ENCODE measurements around the gene ARID4B. TPM values are rescaled to one million over a fixed set of nuclear protein-coding genes. Genes with fewer than 3 reads are reported as not detected.

The ARID4B gene
- total and polyA plus RNA-seq, 7 donors, result 8.1 to 41.7 (median 30.1) TPM

GRCh38 chr1:235280467-235280866 is 47.5 kb downstream of the ARID4B start:
- no peaks in the 10 kb centered on the region for H3K27me3 ChIP-seq
- TF ChIP-seq CTCF (IDR thresholded peaks at IDR 0.05), result no peak
- TF ChIP-seq EP300 (IDR thresholded peaks at IDR 0.05), result no peak
- no peak for TF ChIP-seq POLR2A (IDR thresholded peaks at IDR 0.05)
- TF ChIP-seq POLR2AphosphoS5 (IDR thresholded peaks at IDR 0.05), result no peak
- H3K4me1 ChIP-seq, result peaks cover 0 to 39% (median 21%) of the 10 kb centered on the region in 4 donors
- intact Hi-C loops (cut with DNase I), result no loop called here
- no peak overlapping the region for H3K27ac ChIP-seq
- H3K9me3 ChIP-seq, result no peaks in the 10 kb centered on the region
- no peaks in the 10 kb centered on the region for H3K36me3 ChIP-seq
- no peak overlapping the region for H3K4me3 ChIP-seq
- DNase-seq, result no peak
- WGBS, 2 donors, result 97 to 98% methylated on average over 15 of the region's 15 CpGs

DNA sequence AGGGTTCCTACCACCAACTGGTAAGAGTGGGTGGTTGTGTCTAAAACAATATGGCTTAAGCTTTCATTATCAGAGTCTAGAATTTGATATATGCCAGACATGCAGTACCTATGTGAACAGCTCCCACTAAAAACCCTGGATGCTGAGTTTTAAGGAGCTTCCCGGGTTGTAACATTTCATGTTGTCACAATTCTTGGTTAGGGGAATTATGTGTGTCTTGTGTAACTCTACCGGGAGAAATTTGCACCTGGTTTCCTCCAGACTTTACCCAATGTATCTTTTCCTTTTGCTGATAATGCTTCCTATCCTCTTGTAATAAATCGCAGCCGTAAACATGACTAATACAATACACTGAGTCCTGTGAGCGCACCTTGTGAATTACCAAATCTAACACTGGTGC is 48.3 kb downstream of the ARID4B start:
- Histone ChIP-seq H3K4me1 (peaks cover 0 to 46% (median 22%) of the 10 kb centered on the region in 4 donors), H3K9me3 (no peaks in the 10 kb centered on the region), H3K4me3 (no peak overlapping the region), H3K36me3 (no peaks in the 10 kb centered on the region), H3K27me3 (no peaks in the 10 kb centered on the region), H3K27ac (no peak overlapping the region)
- TF ChIP-seq CTCF (IDR thresholded peaks at IDR 0.05) (no peak), POLR2AphosphoS5 (IDR thresholded peaks at IDR 0.05) (no peak)
- no peak for DNase-seq
- intact Hi-C loops (cut with DNase I), result no loop called here
- 49 to 72% methylated on average over 5 of the region's 5 CpGs for WGBS, 2 donors

- intact Hi-C loops (cut with DNase I), result no loop called here
- Histone ChIP-seq H3K27ac (no peak overlapping the region), H3K4me1 (peaks cover 0 to 48% (median 23%) of the 10 kb centered on the region in 4 donors), H3K9me3 (no peaks in the 10 kb centered on the region), H3K27me3 (no peaks in the 10 kb centered on the region), H3K36me3 (no peaks in the 10 kb centered on the region), H3K4me3 (no peak overlapping the region)
- TF ChIP-seq POLR2AphosphoS5 (IDR thresholded peaks at IDR 0.05) (no peak), POLR2A (IDR thresholded peaks at IDR 0.05) (no peak), CTCF (IDR thresholded peaks at IDR 0.05) (no peak), EP300 (IDR thresholded peaks at IDR 0.05) (no peak)
- no peak for DNase-seq
- WGBS, 2 donors, result 89 to 91% methylated on average over 5 of the region's 5 CpGs
These were observed 49.1 kb downstream of the ARID4B start for GRCh38 chr1:235278915-235279292.

DNA sequence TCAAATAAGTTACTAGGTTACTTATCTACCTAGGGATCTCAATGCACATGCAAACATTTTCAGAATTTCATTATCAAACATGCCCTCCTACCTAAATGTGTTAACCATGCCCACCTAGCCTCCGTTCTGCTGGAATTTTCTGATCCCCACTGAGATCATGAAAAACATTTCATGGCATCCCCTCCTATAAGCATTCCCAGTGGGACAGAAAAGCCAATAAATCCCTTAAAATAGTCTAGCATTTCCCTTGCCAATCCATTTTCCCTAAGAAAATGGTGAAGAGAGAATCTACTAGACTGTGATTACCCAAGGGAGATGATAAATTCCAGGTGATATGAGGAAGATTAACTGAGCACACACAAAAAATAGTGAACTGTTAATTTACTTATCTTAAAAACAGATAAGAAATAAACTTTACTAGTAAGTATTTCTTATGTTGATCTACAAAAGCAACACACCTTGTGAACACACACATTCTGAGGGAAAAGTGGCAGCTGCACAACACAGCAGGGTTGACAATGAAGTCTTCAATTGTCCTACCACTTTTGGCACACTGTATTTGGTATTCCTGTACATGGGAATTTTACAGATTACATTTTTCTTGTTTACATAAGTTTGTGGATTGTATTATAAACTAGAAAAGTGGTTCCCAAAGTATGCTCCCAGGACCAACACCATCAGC is 49.6 kb downstream of the ARID4B start:
- DNase-seq, result no peak
- intact Hi-C loops (cut with DNase I), result no loop called here
- H3K4me3 ChIP-seq, result no peak overlapping the region
- WGBS, 2 donors, result 85 to 87% methylated on average over 1 of the region's 1 CpG
- H3K27ac ChIP-seq, result no peak overlapping the region
- no peaks in the 10 kb centered on the region for H3K27me3 ChIP-seq
- H3K4me1 ChIP-seq, result peaks cover 0 to 48% (median 22%) of the 10 kb centered on the region in 4 donors
- no peaks in the 10 kb centered on the region for H3K36me3 ChIP-seq
- H3K9me3 ChIP-seq, result no peaks in the 10 kb centered on the region
- TF ChIP-seq CTCF (IDR thresholded peaks at IDR 0.05), result no peak
- TF ChIP-seq POLR2A (IDR thresholded peaks at IDR 0.05), result no peak
- TF ChIP-seq EP300 (IDR thresholded peaks at IDR 0.05), result no peak
- TF ChIP-seq POLR2AphosphoS5 (IDR thresholded peaks at IDR 0.05), result no peak

- intact Hi-C loops (cut with DNase I), result no loop called here
- no peaks in the 10 kb centered on the region for H3K27me3 ChIP-seq
- TF ChIP-seq EP300 (IDR thresholded peaks at IDR 0.05) (no peak), CTCF (IDR thresholded peaks at IDR 0.05) (no peak), POLR2AphosphoS5 (IDR thresholded peaks at IDR 0.05) (no peak), POLR2A (IDR thresholded peaks at IDR 0.05) (no peak)
- H3K9me3 ChIP-seq, result no peaks in the 10 kb centered on the region
- no peak for DNase-seq
- no peak overlapping the region for H3K4me3 ChIP-seq
- no peaks in the 10 kb centered on the region for H3K36me3 ChIP-seq
- H3K27ac ChIP-seq, result no peak overlapping the region
- H3K4me1 ChIP-seq, result peaks cover 0 to 55% (median 26%) of the 10 kb centered on the region in 4 donors
These were observed 50.3 kb downstream of the ARID4B start for GRCh38 chr1:235277709-235278108.

All from sigmoid colon (tissue), 7 donors.